ENCODE data around the gene PTPRD. TPM values are rescaled to one million over a fixed set of nuclear protein-coding genes. Genes with fewer than 3 reads are reported as not detected.

Gene PTPRD
- total RNA-seq, 1 donor from 2014 or later, result 6.9 TPM

DNA sequence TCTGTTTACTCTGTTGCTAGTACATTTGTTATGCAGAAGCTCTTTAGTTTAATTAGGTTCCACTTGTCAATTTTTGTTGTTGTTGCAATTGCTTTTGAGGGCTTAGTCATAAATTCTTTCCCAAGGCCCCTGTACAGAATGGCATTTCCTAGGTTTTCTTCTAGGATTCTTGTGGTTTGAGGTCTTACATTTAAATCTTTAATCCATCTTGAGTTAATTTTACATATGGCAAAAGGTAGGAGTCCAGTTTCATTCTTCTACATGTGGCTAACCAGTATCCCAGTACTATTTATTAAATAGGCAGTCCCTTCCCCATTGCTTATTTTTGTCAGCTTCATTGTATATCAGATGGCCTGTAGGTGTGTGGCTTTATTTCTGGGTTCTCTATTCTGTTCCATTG is 792.4 kb downstream of the PTPRD start:
- no peak for TF ChIP-seq CTCF (IDR thresholded peaks at IDR 0.05)
- Histone ChIP-seq H3K4me1 (no peaks in the 10 kb centered on the region), H3K36me3 (no peaks in the 10 kb centered on the region), H3K9me3 (no peaks in the 10 kb centered on the region), H3K27ac (no peak overlapping the region), H3K4me3 (no peak overlapping the region), H3K27me3 (no peaks in the 10 kb centered on the region)
- no peak for DNase-seq (ENCODE audit: low spot score in 2 of 2)
- intact Hi-C loops (cut with DNase I), result no loop called here

GRCh38 chr9:9819886-9820285 is 792.9 kb downstream of the PTPRD start:
- H3K9me3 ChIP-seq, result no peaks in the 10 kb centered on the region
- H3K4me3 ChIP-seq, result no peak overlapping the region
- intact Hi-C loops (cut with DNase I), result no loop called here
- H3K4me1 ChIP-seq, result no peaks in the 10 kb centered on the region
- no peaks in the 10 kb centered on the region for H3K36me3 ChIP-seq
- no peak for DNase-seq (ENCODE audit: low spot score in 2 of 2)
- H3K27ac ChIP-seq, result no peak overlapping the region
- no peak for TF ChIP-seq CTCF (IDR thresholded peaks at IDR 0.05)
- H3K27me3 ChIP-seq, result no peaks in the 10 kb centered on the region

DNA sequence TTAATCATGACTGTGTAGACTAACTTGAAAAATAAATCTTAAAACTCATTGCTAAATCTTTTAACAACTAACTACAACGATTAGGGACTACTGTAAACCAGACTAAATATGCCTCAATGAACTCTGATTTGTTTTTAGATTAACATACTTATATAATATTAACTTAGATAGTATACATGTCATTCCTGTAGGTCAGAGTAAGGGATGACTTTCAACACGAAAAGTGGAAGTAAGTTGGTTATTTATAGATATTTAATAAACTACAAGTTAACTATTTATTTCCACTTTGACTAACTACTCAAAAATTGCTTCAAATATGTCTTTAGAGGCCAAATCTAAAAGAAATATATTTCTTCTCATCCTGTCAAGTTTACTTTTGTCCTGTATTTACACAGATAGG is 795.6 kb downstream of the PTPRD start:
- no peak for TF ChIP-seq CTCF (IDR thresholded peaks at IDR 0.05)
- no peak overlapping the region for H3K4me3 ChIP-seq
- no peaks in the 10 kb centered on the region for H3K36me3 ChIP-seq
- intact Hi-C loops (cut with DNase I), result no loop called here
- no peak overlapping the region for H3K27ac ChIP-seq
- H3K27me3 ChIP-seq, result no peaks in the 10 kb centered on the region
- H3K4me1 ChIP-seq, result no peaks in the 10 kb centered on the region
- H3K9me3 ChIP-seq, result no peaks in the 10 kb centered on the region
- no peak for DNase-seq (ENCODE audit: low spot score in 2 of 2)

GRCh38 chr9:9804109-9804508 is 808.7 kb downstream of the PTPRD start:
- Histone ChIP-seq H3K27ac (no peak overlapping the region), H3K4me3 (no peak overlapping the region), H3K27me3 (no peaks in the 10 kb centered on the region), H3K36me3 (no peaks in the 10 kb centered on the region), H3K4me1 (no peaks in the 10 kb centered on the region), H3K9me3 (no peaks in the 10 kb centered on the region)
- intact Hi-C loops (cut with DNase I), result no loop called here
- DNase-seq (ENCODE audit: low spot score in 2 of 2), result no peak
- no peak for TF ChIP-seq CTCF (IDR thresholded peaks at IDR 0.05)

GRCh38 chr9:9799287-9799686 is 813.5 kb downstream of the PTPRD start:
- Histone ChIP-seq H3K4me1 (no peaks in the 10 kb centered on the region), H3K27me3 (no peaks in the 10 kb centered on the region), H3K9me3 (no peaks in the 10 kb centered on the region), H3K27ac (no peak overlapping the region), H3K4me3 (no peak overlapping the region), H3K36me3 (no peaks in the 10 kb centered on the region)
- no peak for DNase-seq (ENCODE audit: low spot score in 2 of 2)
- intact Hi-C loops (cut with DNase I), result loop anchor here (10.0 kb wide), 1 partner anchor 146 kb away; no protein-coding TSS in a partner anchor
- no peak for TF ChIP-seq CTCF (IDR thresholded peaks at IDR 0.05)
